HG03457 (cell line): Measurements from ENCODE around the gene VARS2.
A peak's percentile ranks its signal among the peaks of the same experiment; 100 is the strongest.
"Not testable (repeated sequence)": the region's sequence is repeated elsewhere in the genome, so short reads cannot be mapped to it uniquely, and the experiment has no call there.

Experiments used
- ATAC-seq: cut with Tn5 transposase; IDR thresholded peaks from one replicate; pipeline ENCODE4 v1.9.1; 2021; ENCODE audit warnings: moderate number of reproducible peaks; ENCODE audit not compliant: unreplicated experiment

The VARS2 gene

GRCh38 chr6:30914076-30914853, at the start of gene VARS2:
TSS of gene VARS2 (plus strand) at chr6:30914238. CDS start at chr6:30914837, 599 bp downstream.
- peak; percentile 63 for ATAC-seq

- no peak for ATAC-seq
Observed at GRCh38 chr6:30864325-30864724, 49.7 kb upstream of the VARS2 start.

- not testable (repeated sequence) for ATAC-seq
Observed at GRCh38 chr6:30869241-30869749, 44.7 kb upstream of the VARS2 start.

- ATAC-seq = no peak
Observed at GRCh38 chr6:30870546-30870945, 43.5 kb upstream of the VARS2 start.

GRCh38 chr6:30871592-30872183, 42.4 kb upstream of the VARS2 start:
- no peak for ATAC-seq

- no peak for ATAC-seq
Observed at GRCh38 chr6:30873137-30873640, 40.8 kb upstream of the VARS2 start.

GRCh38 chr6:30873795-30874194, 40.2 kb upstream of the VARS2 start:
- not testable (repeated sequence) for ATAC-seq

GRCh38 chr6:30875244-30876038, 38.6 kb upstream of the VARS2 start:
- no peak for ATAC-seq

GRCh38 chr6:30876039-30876730, 37.9 kb upstream of the VARS2 start:
- ATAC-seq = no peak

- no peak for ATAC-seq
Observed at GRCh38 chr6:30877419-30878262, 36.4 kb upstream of the VARS2 start.

- no peak for ATAC-seq
Observed at GRCh38 chr6:30879684-30880427, 34.2 kb upstream of the VARS2 start.

- ATAC-seq = no peak
Observed at GRCh38 chr6:30880698-30881252, 33.3 kb upstream of the VARS2 start.

GRCh38 chr6:30881392-30882203, 32.4 kb upstream of the VARS2 start:
- no peak for ATAC-seq

GRCh38 chr6:30882204-30882758, 31.8 kb upstream of the VARS2 start:
- no peak for ATAC-seq

GRCh38 chr6:30882759-30883684, 31.0 kb upstream of the VARS2 start:
- ATAC-seq = no peak

- no peak for ATAC-seq
Observed at GRCh38 chr6:30883685-30884520, 30.1 kb upstream of the VARS2 start, which contains the start of gene DDR1. TSS of gene DDR1 (plus strand) at chr6:30884519. CDS start at chr6:30888730, 4,211 bp downstream.
